Femur (tissue), 1 donor: Measurements from ENCODE around the gene SMO.
"Not testable (repeated sequence)": the region's sequence is repeated elsewhere in the genome, so short reads cannot be mapped to it uniquely, and the experiment has no call there.

Experiments
- DNase-seq: peaks from one replicate; pipeline ENCODE4 v3.0.0-alpha.2; 2017

The SMO gene

DNA sequence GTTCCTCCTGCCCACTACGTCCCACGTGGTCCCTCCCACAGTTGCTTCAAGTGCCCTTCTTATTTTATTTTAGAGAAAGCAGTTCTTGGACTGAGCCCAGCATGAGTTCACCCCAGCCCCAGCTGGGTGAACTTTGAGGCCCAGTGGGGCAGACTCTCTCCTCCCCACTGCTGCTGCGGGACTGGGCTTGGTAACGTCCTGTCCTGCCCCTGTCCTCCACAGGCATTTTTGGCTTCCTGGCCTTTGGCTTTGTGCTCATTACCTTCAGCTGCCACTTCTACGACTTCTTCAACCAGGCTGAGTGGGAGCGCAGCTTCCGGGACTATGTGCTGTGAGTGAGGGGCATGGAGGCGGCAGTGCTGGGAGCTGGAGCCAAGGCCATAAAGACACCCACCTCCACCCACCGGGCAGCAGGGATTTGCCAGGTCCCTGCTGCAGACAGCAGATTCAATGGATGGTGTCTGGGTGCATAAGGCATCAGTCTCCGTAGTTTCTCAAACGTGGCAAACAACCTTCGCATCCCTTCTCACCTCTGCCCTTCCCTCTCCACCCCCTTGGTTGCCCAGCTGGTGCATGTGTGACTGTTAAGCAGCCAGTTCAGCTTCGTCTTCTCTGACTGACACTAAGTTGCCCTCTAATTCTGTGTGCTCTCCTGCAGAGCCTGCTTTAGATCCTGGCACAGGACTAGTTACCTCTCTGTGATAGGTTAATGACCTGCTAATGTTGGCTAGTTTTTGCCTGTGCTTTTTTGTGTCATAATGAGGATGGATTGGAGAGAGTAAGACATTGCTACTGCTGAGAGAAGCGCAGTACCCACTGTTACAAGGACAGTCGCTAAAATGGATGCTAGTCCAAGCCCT is 20.9 kb downstream of the SMO start:
- no peak for DNase-seq

DNA sequence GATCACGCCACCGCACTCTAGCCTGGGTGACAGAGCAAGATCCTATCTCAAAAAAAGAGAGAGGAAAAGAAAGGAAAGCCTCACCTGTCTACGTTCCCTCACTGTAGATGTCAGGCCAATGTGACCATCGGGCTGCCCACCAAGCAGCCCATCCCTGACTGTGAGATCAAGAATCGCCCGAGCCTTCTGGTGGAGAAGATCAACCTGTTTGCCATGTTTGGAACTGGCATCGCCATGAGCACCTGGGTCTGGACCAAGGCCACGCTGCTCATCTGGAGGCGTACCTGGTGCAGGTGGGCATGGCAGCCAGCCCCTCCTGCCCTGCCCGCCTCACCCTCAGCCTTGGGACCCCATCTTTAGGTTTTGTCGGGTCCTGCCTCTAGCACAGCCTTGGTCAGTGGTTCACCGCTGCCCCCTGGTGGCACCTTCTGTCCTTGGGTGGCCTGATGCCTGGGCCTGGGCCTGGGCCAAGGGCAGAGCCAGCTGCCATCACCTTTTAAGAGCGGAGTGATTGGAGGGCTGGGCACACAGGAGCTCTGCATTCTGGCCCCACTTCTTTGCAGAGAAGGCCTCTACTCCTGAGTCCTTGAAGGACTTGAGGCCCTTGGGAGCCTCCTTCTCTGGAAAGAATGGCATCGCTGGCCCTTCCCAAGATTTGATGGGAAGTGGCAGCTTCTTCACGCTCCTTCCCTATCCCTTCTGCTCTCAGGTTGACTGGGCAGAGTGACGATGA is 22.0 kb downstream of the SMO start:
- peak; percentile 84 for DNase-seq

DNA sequence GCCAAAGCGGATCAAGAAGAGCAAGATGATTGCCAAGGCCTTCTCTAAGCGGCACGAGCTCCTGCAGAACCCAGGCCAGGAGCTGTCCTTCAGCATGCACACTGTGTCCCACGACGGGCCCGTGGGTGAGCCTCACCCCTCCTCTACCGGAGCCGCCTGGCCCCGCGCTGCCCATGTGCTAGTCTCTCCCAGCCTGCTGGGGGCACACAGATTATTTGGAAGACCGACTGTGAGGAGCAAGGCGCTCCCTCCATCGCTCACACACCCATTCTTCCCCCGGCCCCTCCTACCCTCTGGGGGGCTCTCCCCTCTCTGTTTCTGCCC is 22.5 kb downstream of the SMO start:
- no peak for DNase-seq

DNA sequence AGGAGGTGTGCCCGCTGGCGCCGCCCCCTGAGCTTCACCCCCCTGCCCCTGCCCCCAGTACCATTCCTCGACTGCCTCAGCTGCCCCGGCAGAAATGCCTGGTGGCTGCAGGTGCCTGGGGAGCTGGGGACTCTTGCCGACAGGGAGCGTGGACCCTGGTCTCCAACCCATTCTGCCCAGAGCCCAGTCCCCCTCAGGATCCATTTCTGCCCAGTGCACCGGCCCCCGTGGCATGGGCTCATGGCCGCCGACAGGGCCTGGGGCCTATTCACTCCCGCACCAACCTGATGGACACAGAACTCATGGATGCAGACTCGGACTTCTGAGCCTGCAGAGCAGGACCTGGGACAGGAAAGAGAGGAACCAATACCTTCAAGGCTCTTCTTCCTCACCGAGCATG is 23.7 kb downstream of the SMO start:
- no peak for DNase-seq

DNA sequence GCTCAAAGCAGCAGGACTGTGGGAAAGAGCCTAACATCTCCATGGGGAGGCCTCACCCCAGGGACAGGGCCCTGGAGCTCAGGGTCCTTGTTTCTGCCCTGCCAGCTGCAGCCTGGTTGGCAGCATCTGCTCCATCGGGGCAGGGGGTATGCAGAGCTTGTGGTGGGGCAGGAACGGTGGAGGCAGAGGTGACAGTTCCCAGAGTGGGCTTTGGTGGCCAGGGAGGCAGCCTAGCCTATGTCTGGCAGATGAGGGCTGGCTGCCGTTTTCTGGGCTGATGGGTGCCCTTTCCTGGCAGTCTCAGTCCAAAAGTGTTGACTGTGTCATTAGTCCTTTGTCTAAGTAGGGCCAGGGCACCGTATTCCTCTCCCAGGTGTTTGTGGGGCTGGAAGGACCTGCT is 24.2 kb downstream of the SMO start:
- DNase-seq, result no peak

GRCh38 chr7:129213828-129214227 is 25.4 kb downstream of the SMO start:
- no peak for DNase-seq

GRCh38 chr7:129215691-129216090 is 27.3 kb downstream of the SMO start:
- not testable (repeated sequence) for DNase-seq

- not testable (repeated sequence) for DNase-seq
Observed at GRCh38 chr7:129216101-129216715, 27.8 kb downstream of the SMO start.

- DNase-seq, result not testable (repeated sequence)
Observed at GRCh38 chr7:129216821-129217416, 28.5 kb downstream of the SMO start.

GRCh38 chr7:129218514-129219062 is 30.2 kb downstream of the SMO start:
- DNase-seq, result peak; percentile 88

- not testable (repeated sequence) for DNase-seq
Observed at GRCh38 chr7:129219166-129219565, 30.7 kb downstream of the SMO start.

- no peak for DNase-seq
Observed at GRCh38 chr7:129222064-129222463, 33.6 kb downstream of the SMO start.

GRCh38 chr7:129224251-129225205 is 36.1 kb downstream of the SMO start, which contains the start of gene AHCYL2:
TSS of gene AHCYL2 (plus strand) at chr7:129225030.
- DNase-seq, result peak; percentile 99

DNA sequence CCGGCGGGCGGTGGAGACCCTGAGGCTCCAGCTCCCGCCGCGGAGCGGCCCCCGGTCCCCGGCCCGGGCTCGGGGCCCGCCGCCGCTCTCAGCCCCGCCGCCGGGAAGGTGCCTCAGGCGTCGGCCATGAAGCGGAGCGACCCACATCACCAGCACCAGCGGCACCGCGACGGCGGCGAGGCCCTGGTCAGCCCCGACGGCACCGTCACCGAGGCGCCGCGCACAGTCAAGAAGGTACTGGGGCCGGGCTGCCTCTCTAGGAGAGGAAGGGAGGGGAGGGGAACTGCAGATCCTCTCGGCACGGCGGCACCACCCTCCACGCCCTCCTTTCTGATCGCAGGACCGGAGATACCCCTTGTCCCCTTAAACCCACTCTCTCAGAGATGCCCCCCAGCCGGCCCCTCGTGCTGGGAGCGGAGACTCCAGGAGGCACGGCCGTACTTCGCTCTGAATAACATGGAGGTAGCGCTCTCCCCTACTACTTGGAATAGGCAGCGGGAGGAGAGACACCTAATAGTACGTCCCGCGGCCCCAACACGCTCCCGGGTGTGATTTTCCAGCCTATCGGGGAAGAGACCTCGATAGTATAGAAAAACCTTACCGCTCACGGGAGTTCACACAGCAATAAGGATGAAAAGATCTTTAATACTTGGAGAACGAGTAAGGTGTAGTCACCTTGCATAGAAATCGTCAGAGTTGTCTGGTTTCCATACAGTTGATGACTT is 36.9 kb downstream of the SMO start:
- peak; percentile 58 for DNase-seq

DNA sequence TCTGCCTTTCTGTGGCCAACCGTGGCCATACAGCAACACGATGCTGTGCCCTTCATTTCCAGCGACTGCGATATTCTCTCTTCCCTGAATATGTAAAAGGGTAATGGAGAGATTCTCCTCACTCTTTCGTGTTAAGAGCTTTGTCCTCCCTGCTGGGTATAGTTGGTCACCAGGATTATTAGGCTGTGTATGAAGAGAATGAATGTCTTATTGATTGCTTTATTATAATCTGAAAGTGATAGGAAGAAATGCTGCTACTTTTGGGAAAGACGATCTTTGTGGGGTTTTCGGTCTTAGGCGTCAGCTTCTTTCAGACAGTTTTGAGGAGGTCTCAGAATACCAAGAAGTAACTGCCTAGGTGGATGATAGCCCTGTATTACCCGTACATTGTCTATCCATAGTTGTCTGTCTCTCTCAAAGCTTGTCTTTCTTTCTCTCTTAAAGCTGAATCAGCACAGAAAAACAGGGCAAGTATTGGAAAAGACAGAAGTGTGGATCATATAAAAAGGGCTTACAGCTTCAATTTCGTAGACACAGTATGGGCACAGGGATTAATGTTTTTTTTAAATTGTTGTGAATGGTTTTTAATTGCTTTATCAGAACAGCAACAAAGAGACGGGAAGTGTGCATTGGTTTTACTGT is 37.6 kb downstream of the SMO start:
- DNase-seq, result no peak

GRCh38 chr7:129227646-129228578 is 39.5 kb downstream of the SMO start:
- no peak for DNase-seq

- no peak for DNase-seq
Observed at GRCh38 chr7:129228633-129229032, 40.2 kb downstream of the SMO start.

- DNase-seq, result no peak
Observed at GRCh38 chr7:129231666-129232065, 43.2 kb downstream of the SMO start.

GRCh38 chr7:129238546-129238945 is 50.1 kb downstream of the SMO start:
- no peak for DNase-seq
